HCT116 (cell line): ENCODE results near the gene SNRNP35. TPM values are rescaled to one million over a fixed set of nuclear protein-coding genes. Genes with fewer than 3 reads are reported as not detected.

Source experiments
- ATAC-seq: fragments of 200-7000 bp; cut with Tn5 transposase; 2 replicates; pipeline ENCODE4 v1.9.1; 2020; ENCODE audit warnings: mild to moderate bottlenecking, moderate library complexity
- BruUV-seq: library from RNA; stranded (reverse); fragments of 400-500 nt; replicated peaks from 2 replicates; lab custom pipeline; 2021; lab: Mats Ljungman, UMichigan
- CTCF ChIA-PET: fragments of 300-600 bp; sonication (Branson Sonifier 250); formaldehyde crosslinking; loops from one replicate; lab custom pipeline; 2021; ENCODE audit warnings: antibody characterized with exemption; lab: Charles Lee
- POLR2A ChIA-PET: fragments of 300-600, 350-600 bp; sonication (Branson Sonifier 250); formaldehyde crosslinking; loops from one replicate; lab custom pipeline; 2021; ENCODE audit warnings: antibody characterized with exemption; lab: Charles Lee
- RAD21 ChIA-PET, 2 experiments: fragments of 300-600 bp; sonication (Branson Sonifier 250); formaldehyde crosslinking; loops; one replicate each; lab custom pipeline; 2023; ENCODE audit warnings: low total read pairs in 2 of 2; ENCODE audit not compliant: uncharacterized antibody in 2 of 2, unreplicated experiment in 2 of 2, low non-redundant PET in 1 of 2; lab: Charles Lee
- DNase-seq: peaks from one replicate; pipeline ENCODE4 v3.0.0-alpha.2; 2010; ENCODE audit warnings: low read depth, low spot score
- H2AFZ ChIP-seq: fragments of 200-600 bp; shearing (Covaris generic), sonication (generic); 2 replicates; pipeline ENCODE4 v1.6.1; 2017; ENCODE audit warnings: low read depth, mixed run types, mixed read lengths, antibody characterized with exemption, low read length; ENCODE audit not compliant: poor library complexity, severe bottlenecking
- H3K27ac ChIP-seq: 2 replicates; pipeline ENCODE4 v1.5.1; 2012; ENCODE audit warnings: low read depth, low read length
- H3K27me3 ChIP-seq: fragments of 200-600 bp; sonication (generic); 2 replicates; pipeline ENCODE4 v1.6.1; 2016; ENCODE audit warnings: mixed run types, low read length, mixed read lengths; ENCODE audit not compliant: insufficient read depth
- H3K36me3 ChIP-seq, 2 experiments: fragments of 200-500 bp in 1 of 2; fragments of 200-600 bp in 1 of 2; sonication (Bioruptor generic) in 1 of 2; sonication (generic) in 1 of 2; 2 replicates each; pipeline versions ENCODE4 v1.5.1 to v1.6.1; 2014 to 2016; ENCODE audit warnings: low read length in 2 of 2, inconsistent platforms in 1 of 2, mixed read lengths in 1 of 2, mixed run types in 1 of 2; ENCODE audit not compliant: insufficient read depth in 2 of 2, control insufficient read depth in 1 of 2
- H3K4me1 ChIP-seq, 2 experiments: fragments of 200-600 bp in 1 of 2; sonication (generic) in 1 of 2; 2 replicates each; pipeline versions ENCODE4 v1.5.1 to v1.6.1; 2012 to 2017; ENCODE audit warnings: low read length in 2 of 2, inconsistent platforms in 1 of 2, mild to moderate bottlenecking in 1 of 2, mixed read lengths in 1 of 2, mixed run types in 1 of 2, moderate library complexity in 1 of 2; ENCODE audit not compliant: insufficient read depth in 2 of 2, control insufficient read depth in 1 of 2
- H3K4me2 ChIP-seq: fragments of 200-600 bp; sonication (generic); 2 replicates; pipeline ENCODE4 v1.6.1; 2017; ENCODE audit warnings: mixed run types, low read length, mixed read lengths
- H3K4me3 ChIP-seq, 2 experiments: fragments of 200-600 bp in 1 of 2; sonication (generic) in 1 of 2; replicated peaks in 1 of 2; 2 replicates each; pipeline ENCODE4 v1.5.1; 2011 to 2016; ENCODE audit warnings: low read length in 2 of 2, control low read depth in 1 of 2, low read depth in 1 of 2, mild to moderate bottlenecking in 1 of 2, mixed read lengths in 1 of 2, mixed run types in 1 of 2
- H3K79me2 ChIP-seq: fragments of 200-600 bp; sonication (generic); 2 replicates; pipeline ENCODE4 v1.6.1; 2017; ENCODE audit warnings: mild to moderate bottlenecking, mixed run types, low read length, moderate library complexity, mixed read lengths; ENCODE audit not compliant: insufficient read depth
- H3K9ac ChIP-seq: fragments of 200-600 bp; sonication (generic); 2 replicates; pipeline ENCODE4 v1.6.1; 2016; ENCODE audit warnings: low read length, mixed read lengths
- H3K9me2 ChIP-seq: fragments of 200-600 bp; sonication (generic), shearing (Covaris generic); 2 replicates; pipeline ENCODE4 v1.6.1; 2017; ENCODE audit warnings: mixed run types, mild to moderate bottlenecking, moderate library complexity; ENCODE audit not compliant: insufficient read depth
- H3K9me3 ChIP-seq, 2 experiments: fragments of 200-500 bp in 1 of 2; fragments of 200-600 bp in 1 of 2; sonication (Bioruptor generic) in 1 of 2; sonication (generic) in 1 of 2; 2 replicates each; pipeline ENCODE4 v1.6.1; 2014 to 2017; ENCODE audit warnings: low read length in 2 of 2, mixed read lengths in 2 of 2, inconsistent platforms in 1 of 2, low read depth in 1 of 2, mild to moderate bottlenecking in 1 of 2, mixed run types in 1 of 2, moderate library complexity in 1 of 2; ENCODE audit not compliant: control insufficient read depth in 1 of 2, insufficient read depth in 1 of 2
- H4K20me1 ChIP-seq: fragments of 200-600 bp; sonication (generic), shearing (Covaris generic); 2 replicates; pipeline ENCODE4 v1.6.1; 2017; ENCODE audit warnings: mixed run types, mild to moderate bottlenecking, moderate library complexity; ENCODE audit not compliant: insufficient read depth
- ATF3 ChIP-seq: IDR thresholded peaks from 2 replicates; pipeline ENCODE4 v1.6.1; 2012
- CBX3 ChIP-seq: IDR thresholded peaks from 2 replicates; pipeline ENCODE4 v1.6.1; 2012; ENCODE audit warnings: low read depth
- CTCF ChIP-seq, 3 experiments: fragments of 200-600 bp in 1 of 3; sonication (generic) in 1 of 3; IDR thresholded peaks in 2 of 3; conservative IDR thresholded peaks in 1 of 3; 2 replicates each; pipeline ENCODE4 v1.5.1; 2012 to 2017; ENCODE audit warnings: low read depth in 2 of 3, low read length in 2 of 3, antibody characterized with exemption in 1 of 3, borderline replicate concordance in 1 of 3, control low read depth in 1 of 3, mild to moderate bottlenecking in 1 of 3, mixed read lengths in 1 of 3, mixed run types in 1 of 3, moderate library complexity in 1 of 3; ENCODE audit not compliant: insufficient read depth in 1 of 3
- EZH2 ChIP-seq: fragments of 200-600 bp; sonication (generic); IDR thresholded peaks from 2 replicates; pipeline ENCODE4 v1.6.1; 2017; ENCODE audit warnings: antibody characterized with exemption, mixed run types
- FOSL1 ChIP-seq: IDR thresholded peaks from 2 replicates; pipeline ENCODE4 v1.6.1; 2012; ENCODE audit warnings: low read depth
- MAX ChIP-seq: IDR thresholded peaks from 2 replicates; pipeline ENCODE4 v1.6.1; 2012
- POLR2AphosphoS5 ChIP-seq: IDR thresholded peaks from 2 replicates; pipeline ENCODE4 v1.6.1; 2011; ENCODE audit warnings: mild to moderate bottlenecking, low read depth, low read length, moderate library complexity
- REST ChIP-seq: IDR thresholded peaks from 2 replicates; pipeline ENCODE4 v1.6.1; 2012; ENCODE audit warnings: low read depth
- SP1 ChIP-seq: IDR thresholded peaks from 2 replicates; pipeline ENCODE4 v1.6.1; 2012; ENCODE audit warnings: low read depth
- SRF ChIP-seq: IDR thresholded peaks from 2 replicates; pipeline ENCODE4 v1.6.1; 2012; ENCODE audit warnings: low read depth
- YY1 ChIP-seq: IDR thresholded peaks from 2 replicates; pipeline ENCODE4 v1.6.1; 2011; ENCODE audit warnings: low read length, low read depth, moderate library complexity, mild to moderate bottlenecking; ENCODE audit not compliant: insufficient replicate concordance; ENCODE audit errors: extremely low read depth
- ZBTB33 ChIP-seq: IDR thresholded peaks from 2 replicates; pipeline ENCODE4 v1.6.1; 2011; ENCODE audit warnings: mild to moderate bottlenecking, low read length, moderate library complexity; ENCODE audit not compliant: insufficient replicate concordance; ENCODE audit errors: extremely low read depth
- intact Hi-C: fragments of 100-400 bp; cut with micrococcal nuclease; formaldehyde crosslinking; loops from 2 replicates; pipeline ENCODE4 v1.10.0; 2022
- total RNA-seq: library from RNA; stranded (reverse); gene quantifications from one replicate; pipeline ENCODE4 v1.2.1, GENCODE V29; 2021; ENCODE audit not compliant: unreplicated experiment

SNRNP35 gene
- total RNA-seq, 1 experiment from 2014 or later, result 12.4 TPM

GRCh38 chr12:123475246-123475703 lies 17.3 kb downstream of the SNRNP35 start (continued):
- TF ChIP-seq REST, result no peak
- TF ChIP-seq, all 23 proteins: peak for 0

- H3K9me2 ChIP-seq, result no peaks in the 10 kb centered on the region
- ATAC-seq, result no peak
- intact Hi-C loops, result no loop called here
- H3K27ac ChIP-seq, result no peak overlapping the region
- CTCF ChIA-PET, result no interaction called here
- BruUV-seq, result no TSS peak
- no peaks in the 10 kb centered on the region for H3K9me3 ChIP-seq
- no peaks in the 10 kb centered on the region; a peak in 1 of 4 replicates for H3K36me3 ChIP-seq
- DNase-seq, result no peak
- H3K9ac ChIP-seq, result no peak overlapping the region
- H3K27me3 ChIP-seq, result no peaks in the 10 kb centered on the region
- no peak overlapping the region for H3K4me2 ChIP-seq
- H2AFZ ChIP-seq, result no peak overlapping the region
- H3K4me3 ChIP-seq, result no peak overlapping the region
- H3K79me2 ChIP-seq, result no peaks in the 10 kb centered on the region
- POLR2A ChIA-PET, result no interaction called here
- no peaks in the 10 kb centered on the region for H4K20me1 ChIP-seq
- RAD21 ChIA-PET, result no interaction called here
- H3K4me1 ChIP-seq, result no peaks in the 10 kb centered on the region
- TF ChIP-seq SP1 (no peak), CBX3 (no peak), MAX (no peak), POLR2AphosphoS5 (no peak), FOSL1 (no peak), EZH2 (no peak), CTCF (IDR thresholded peaks at IDR 0.05 in 2 of 3, conservative IDR thresholded peaks at IDR 0.05 in 1 of 3; ENCODE audit: borderline replicate concordance in 1 of 3, insufficient read depth in 1 of 3, low read depth in 2 of 3, low read length in 2 of 3) (no peak), ATF3 (no peak), REST (no peak), SRF (no peak), YY1 (no peak), ZBTB33 (no peak)
Measured at GRCh38 chr12:123478069-123478468, 20.1 kb downstream of the SNRNP35 start.
